GM21737 (cell line): ENCODE measurements around the gene RPL29.
"Not testable (repeated sequence)": the region's sequence is repeated elsewhere in the genome, so short reads cannot be mapped to it uniquely, and the experiment has no call there.

Experiments
- ATAC-seq: cut with Tn5 transposase; IDR thresholded peaks from one replicate; pipeline ENCODE4 v1.9.1; 2021; ENCODE audit warnings: mild to moderate bottlenecking, moderate library complexity; ENCODE audit not compliant: unreplicated experiment

Gene RPL29

DNA sequence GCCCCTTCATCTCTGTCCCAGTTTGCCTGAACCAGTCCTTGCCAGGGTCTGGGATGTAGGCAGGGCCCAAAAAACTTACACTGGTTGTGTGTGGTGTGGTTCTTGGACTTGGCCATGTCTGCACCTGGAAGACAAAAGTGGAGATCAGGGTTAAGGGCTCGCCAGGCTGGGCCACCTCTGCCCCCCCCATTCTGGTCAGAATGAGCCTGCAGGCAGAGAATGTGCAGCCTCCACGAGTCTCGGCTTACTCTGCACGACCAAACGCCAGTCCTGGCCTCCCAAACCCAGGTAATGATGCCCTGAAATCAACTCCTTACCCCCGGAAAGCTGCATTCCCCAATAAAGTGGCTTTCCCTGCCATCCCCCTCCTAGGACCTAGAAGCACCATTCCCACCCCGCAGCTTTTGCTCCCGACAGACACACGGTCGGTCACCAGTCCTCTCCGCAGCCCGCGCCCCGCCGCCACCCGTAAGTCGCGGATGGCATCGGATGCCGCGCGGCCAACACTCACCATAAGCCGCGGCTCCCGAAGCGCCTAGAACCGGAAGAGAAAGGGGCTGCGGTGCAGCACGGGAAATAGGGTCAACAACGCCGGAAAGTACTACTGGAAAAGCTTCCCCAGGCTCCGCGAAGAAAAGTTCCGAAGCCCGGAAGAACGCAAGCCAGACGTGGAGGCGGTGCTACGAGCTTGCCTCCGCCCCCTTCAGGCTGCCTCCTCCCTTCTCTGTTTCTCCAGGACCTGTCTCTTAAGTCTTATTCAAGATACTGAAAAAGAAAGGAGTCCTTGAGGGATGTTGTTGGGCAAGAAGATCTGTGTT is at the start of gene RPL29:
Gene RPL29, minus strand, starts transcription at position 550 of the 818 bp plus-strand sequence. Its CDS starts 434 bp downstream, at position 116.
- peak; percentile 83 for ATAC-seq

DNA sequence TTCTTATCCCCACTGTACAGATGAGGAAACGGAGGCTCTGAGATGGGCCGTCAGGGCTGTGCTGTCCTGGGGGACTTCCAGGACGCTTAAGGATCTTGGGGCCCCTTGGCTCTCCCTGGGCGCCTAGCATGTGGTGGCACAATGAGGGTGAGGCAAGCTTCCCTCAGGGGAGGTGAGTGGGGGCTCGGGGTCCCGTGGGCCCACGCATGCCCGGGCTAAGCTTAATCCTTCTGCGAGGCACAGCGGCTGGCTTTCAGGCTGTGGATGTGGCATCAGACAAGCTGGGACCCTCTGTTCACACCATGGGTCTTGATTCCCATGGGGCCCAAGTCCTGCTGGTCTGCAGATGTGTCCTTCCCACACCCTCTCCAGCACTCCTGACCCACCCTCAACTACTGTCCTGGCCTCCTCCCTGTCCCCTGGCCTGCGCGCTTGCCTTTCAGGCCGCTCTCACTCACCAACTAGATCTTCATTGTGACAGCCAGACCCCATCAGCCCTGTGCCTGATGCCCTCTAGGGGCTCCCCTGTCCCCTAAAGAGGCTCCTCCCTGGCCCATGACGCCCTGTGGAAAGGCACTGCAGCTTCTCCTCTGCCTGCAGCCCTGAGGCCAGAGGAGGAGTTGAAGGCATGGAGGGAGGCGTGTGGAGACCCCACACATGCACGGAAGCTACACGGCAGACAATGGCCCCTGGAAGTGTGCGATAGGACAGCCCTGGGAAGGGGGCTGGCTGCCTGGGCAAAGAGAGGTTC is 49.3 kb upstream of the RPL29 start:
- ATAC-seq = no peak

DNA sequence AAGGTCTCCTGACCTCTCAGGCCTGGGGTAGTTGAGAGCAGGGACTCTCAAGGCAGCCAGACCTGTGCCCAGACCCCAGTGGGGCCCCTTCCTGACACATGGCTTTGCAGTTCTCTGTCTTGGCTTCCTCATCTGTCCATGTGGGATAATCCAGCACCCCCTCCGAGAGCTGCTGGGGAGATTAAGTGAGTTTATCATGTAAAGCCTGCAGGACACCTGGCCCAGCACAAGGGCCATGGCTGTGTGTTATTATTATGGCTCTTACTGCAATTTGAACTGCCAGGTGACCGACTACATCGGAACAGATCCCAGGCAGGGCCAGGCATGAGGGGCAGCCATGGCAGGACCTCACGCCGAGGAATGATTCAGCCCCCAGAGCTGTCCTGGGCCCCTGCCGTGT is 48.1 kb upstream of the RPL29 start:
- ATAC-seq = no peak

DNA sequence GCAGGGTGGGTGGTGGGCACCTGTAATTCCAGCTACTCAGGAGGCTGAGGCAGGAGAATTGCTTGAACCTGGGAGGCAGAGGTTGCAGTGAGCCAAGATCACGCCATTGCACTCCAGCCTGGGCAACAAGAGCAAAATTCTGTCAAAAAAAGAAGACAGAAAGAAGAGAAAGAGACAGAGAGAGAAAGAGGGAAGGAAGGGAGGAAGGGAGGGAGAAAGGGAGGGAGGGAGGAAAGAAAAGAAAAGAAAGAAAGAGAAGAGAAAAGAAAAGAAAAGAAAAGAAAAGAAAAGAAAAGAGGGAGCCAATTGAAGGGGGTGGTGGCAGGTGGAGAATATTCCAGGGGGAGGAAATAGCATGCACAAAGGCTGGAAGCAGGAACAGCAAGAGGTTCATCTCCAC is 47.3 kb upstream of the RPL29 start:
- not testable (repeated sequence) for ATAC-seq

DNA sequence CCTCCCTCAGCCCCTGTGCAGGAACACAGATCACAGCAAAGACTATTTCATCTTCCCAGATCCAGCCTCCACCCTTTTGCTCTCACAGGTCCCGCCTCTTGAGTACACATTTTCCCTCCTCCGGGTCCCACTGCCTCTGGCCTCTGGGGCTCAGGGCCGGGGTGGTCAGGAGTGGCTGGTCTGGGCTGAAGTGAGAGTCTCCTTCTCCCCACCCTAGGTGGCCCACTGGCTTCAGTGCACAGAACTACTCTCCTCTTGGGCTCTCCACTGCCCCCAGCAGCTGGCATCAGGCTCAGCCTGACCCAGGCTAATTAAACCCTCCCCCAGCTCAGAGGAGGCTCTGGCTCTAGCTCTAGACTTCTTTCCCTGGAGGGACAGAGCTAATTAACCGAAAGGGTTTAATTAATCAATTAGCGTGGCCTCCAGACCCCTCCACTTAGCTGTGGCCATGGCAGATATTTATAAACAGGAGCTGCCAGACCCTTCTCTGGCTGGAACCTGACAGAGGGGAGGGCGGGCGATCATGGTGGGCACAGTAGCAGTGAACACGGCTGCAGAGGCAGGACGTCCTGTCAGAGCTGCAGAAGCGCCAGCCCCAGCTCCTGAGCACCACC is 45.5 kb upstream of the RPL29 start:
- no peak for ATAC-seq

GRCh38 chr3:52040600-52040999 is 44.9 kb upstream of the RPL29 start:
- no peak for ATAC-seq

- no peak for ATAC-seq
Observed at GRCh38 chr3:52039846-52040245, 44.2 kb upstream of the RPL29 start.

GRCh38 chr3:52039426-52039825 is 43.7 kb upstream of the RPL29 start:
- no peak for ATAC-seq

DNA sequence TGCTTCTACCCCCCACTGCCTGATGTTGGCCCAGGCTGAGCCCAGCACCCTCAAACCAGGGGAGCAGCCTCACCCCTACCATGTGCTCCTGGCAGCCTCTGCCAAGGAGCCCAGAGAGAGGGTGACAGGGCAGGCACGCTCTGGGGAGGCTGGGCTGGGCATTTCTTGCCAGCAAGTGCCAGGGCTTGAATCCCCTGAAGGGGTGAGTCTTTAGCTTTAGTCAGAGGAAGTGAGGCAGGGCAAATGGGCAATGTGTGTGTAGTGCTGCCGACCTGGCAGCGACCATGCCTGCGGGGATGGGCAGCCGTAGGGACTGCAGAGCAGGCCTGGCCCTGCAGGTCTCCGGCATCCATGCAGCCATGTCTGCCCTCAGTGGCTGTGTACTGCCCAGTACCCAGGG is 42.5 kb upstream of the RPL29 start:
- no peak for ATAC-seq

DNA sequence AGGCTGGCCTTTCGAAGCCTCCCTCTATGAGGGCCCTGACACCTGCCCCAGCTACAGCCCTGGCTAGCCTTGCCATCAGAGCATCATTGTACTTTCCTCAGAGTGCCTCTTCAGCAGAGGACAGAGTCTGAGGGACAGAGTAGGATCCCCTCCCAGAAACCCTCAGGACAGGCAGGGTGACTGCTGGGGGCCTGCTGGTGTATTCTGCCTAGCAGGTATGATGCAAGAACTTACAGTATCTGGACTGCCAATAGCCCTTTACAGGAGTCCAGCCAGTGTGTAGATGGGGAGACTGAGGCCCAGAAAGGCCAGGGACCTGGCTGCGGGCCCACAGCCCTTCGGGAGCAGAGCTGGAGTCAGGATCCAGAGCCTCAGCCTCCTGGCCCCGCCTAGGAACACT is 41.6 kb upstream of the RPL29 start:
- no peak for ATAC-seq

- no peak for ATAC-seq
Observed at GRCh38 chr3:52036829-52037228, 41.1 kb upstream of the RPL29 start.

- ATAC-seq = peak; percentile 65
Observed at GRCh38 chr3:52036222-52036694, 40.6 kb upstream of the RPL29 start.

DNA sequence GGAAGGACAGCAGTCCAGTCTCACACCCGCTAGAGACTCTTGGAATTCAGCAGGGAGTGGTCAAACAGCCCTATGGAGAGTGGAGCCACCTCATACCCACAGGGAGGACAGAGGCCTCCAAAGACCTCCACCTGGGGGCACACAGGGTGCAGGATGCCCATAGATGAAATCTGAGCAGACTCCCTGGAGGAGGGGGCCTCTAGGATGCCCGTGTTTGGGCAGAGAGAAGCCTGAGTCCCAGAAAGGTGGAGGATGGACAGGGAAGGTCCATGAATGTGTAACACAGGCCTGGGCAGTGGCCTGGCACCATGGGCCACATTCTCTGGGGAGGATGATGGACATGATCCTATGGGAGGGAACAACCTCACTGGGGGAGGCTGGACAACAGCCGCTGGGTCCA is 39.0 kb upstream of the RPL29 start:
- no peak for ATAC-seq

DNA sequence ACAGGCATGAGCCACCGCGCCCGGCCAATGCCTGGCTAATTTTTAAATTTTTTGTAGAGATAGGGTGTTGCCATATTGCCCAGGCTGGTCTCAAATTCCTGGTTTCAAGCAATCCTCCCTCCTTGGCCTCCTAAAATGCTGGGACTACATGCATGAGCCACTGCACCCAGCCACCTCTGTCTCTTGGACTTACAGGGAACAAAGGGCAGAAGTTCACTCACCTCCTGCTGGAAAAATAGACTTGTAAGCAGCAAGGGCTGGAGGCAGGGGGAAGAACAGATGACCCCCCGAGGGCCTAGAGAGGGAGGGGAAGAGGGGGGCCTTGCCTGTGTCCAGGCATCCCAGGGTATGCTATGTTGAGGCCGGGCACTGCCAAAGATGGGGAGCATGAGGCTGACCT is 38.5 kb upstream of the RPL29 start:
- ATAC-seq = no peak

DNA sequence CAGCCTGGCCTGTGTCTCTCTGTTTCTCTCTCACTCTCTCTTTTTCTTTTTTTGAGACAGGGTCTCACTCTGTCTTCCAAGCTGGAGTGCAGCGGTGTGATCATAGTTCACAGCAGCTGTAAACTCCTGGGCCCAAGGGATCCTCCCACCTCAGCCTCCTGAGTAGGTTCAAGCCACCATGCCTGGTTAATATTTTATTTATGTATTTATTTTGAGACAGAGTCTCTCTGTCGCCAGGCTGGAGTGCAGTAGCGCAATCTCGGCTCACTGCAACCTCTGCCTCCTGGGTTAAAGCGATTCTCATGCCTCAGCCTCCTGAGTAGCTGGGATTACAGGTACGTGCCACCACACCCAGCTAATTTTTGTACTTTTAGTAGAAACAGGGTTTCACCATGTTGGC is 38.1 kb upstream of the RPL29 start:
- ATAC-seq = not testable (repeated sequence)

DNA sequence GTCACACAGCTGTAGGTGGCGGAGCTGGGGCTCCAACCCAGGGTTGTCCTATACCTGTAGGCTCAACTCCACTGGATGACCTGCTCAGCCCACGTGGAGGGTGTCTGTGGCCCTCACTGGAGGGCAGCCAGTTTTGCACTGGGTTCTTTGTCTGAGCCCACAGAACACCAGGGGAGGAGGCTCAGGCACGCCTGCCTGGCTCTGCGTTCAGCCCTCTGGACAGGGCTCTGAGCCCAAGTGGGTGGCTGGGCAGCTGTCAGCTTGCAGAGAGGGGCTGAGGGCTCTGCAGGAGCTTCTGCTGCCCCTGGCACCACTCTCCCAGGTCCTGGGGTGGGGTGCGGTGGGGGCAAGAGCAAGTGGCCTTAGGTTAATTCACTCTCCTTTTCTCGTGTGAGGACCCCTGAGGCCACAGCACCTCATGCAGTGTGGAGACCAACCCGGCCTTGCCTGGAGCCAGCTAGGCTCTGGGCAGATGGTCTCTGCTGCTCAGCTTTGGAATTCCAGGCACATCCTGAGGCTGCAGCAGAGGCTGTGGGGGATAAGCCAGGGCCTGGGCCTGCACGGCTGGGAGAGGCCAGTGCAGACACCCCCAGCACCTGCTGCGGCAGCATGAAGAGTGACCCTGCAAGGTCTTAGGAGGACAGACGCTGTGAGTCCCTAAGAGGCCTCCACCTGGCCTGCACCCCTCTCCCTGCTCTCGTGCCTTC is 37.2 kb upstream of the RPL29 start:
- ATAC-seq = no peak

- ATAC-seq = no peak
Observed at GRCh38 chr3:52031896-52032295, 36.2 kb upstream of the RPL29 start.

DNA sequence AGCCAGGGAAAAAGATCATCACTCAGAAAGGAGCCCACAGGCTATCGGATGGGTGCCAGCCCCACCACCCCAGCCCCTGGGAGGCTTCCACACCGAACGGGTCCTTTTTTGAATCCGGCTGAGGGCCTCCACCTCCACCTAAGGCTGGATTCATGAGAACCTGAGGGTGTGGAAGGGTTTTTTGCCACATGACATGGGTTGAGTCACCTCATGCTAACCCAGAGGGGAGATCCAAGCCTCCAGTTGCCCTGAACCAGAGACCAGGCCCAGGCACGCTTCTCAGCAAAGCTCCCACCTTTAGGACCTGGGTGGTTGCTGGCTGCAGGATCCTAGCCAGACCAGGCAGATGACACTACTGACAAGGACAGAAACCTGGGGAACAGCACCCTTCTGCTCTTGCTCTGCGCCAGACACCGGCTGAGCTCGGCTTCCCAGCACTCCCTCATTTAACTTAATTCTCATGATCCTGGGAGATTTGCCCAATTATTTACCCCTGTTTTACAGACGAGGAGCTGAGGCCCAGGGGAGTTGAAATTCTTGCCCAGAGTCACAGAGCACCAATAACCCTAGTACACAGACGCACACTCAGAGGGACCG is 35.1 kb upstream of the RPL29 start:
- ATAC-seq = no peak

DNA sequence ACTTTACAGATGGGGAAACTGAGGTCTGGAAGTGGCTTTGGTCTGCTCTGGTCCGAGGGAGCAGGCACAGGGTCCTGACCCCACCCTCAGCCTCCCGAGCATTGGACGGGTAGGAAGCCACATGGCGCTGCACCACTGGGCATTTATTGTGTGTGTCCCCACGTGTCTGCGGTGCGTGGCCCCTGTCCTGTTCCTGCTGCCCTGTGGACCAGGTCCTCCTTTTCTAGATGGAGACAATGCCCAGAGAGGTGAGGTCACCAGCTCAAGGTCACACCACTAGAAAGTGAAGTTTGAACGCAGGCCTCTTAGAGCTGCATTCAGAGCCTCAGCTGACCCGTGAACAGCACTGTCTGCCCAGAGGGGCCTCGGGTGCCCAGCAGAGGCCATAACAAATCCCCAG is 33.8 kb upstream of the RPL29 start:
- no peak for ATAC-seq

DNA sequence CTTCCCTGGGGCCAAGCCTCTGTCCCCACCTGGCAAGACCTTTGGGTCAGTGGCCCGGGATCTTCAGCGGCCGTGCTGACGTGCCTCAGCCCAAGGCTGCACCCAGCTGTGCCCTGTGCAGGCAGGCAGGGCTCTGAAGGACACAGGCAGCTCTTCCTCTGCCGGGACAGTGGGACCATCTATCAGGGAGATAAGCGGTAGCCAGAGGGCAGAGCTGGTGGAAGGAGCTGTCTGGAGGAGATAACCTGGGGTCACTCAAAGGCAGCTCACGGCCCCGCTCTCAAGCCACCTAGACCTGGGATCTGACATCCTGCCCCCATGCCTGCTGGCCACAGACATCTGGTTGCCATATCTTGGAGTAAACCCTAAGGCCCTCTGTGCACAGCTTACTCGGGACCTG is 33.4 kb upstream of the RPL29 start:
- no peak for ATAC-seq

DNA sequence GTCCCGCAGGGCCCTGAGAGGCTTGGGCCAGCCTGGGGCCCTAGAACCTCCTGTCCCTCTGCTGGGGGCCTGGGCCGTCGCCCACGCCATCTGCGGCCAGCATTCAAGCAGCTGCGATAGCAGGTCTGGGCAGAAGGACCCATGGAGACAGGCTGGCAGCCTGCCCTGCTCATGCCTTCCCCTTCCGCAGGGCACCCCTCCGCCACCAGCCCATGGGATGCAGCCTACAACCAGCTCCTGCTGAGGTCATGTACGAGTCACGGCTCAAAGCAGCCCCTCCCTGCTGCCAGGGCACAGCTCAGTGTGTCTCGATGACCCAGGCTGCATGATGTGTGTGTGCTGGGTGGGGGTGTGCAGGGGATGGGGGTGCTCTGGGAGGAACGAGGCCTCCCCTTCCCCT is 32.9 kb upstream of the RPL29 start:
- ATAC-seq = no peak
